CD4-positive, alpha-beta memory T cell (primary cell): ENCODE data around the gene MLPH. TPM values are rescaled to one million over a fixed set of nuclear protein-coding genes. Genes with fewer than 3 reads are reported as not detected.

Experiments
- CTCF ChIA-PET: fragments of 350-600 bp; sonication (Branson Sonifier 250); formaldehyde crosslinking; loops from one replicate; lab custom pipeline; 2021; ENCODE audit warnings: inconsistent platforms; ENCODE audit not compliant: partially characterized antibody; lab: Charles Lee
- POLR2A ChIA-PET: fragments of 350-600 bp; sonication (Branson Sonifier 250); formaldehyde crosslinking; loops from one replicate; lab custom pipeline; 2021; ENCODE audit not compliant: partially characterized antibody; lab: Charles Lee
- DNase-seq, 5 donors: peaks; one replicate each; pipeline versions ENCODE4 v3.0.0 to v3.0.0-alpha.2; 2020 to 2022; ENCODE audit warnings: mixed read lengths in 1 of 5
- H3K27ac ChIP-seq: one replicate; pipeline ENCODE4 v1.7.0; 2013; ENCODE audit warnings: low read depth, low read length
- H3K27me3 ChIP-seq: 2 replicates; pipeline ENCODE4 v1.7.0; 2013; ENCODE audit warnings: mild to moderate bottlenecking, low read length, moderate library complexity; ENCODE audit not compliant: insufficient read depth
- H3K36me3 ChIP-seq: 2 replicates; pipeline ENCODE4 v1.7.0; 2013; ENCODE audit warnings: mild to moderate bottlenecking, low read length, moderate library complexity; ENCODE audit not compliant: insufficient read depth
- H3K4me1 ChIP-seq: 2 replicates; pipeline ENCODE4 v1.7.0; 2013; ENCODE audit warnings: mild to moderate bottlenecking, low read length, moderate library complexity; ENCODE audit not compliant: insufficient read depth
- H3K4me3 ChIP-seq, 2 donors: one replicate each; pipeline ENCODE4 v1.7.0; 2013; ENCODE audit warnings: low read length in 2 of 2, mild to moderate bottlenecking in 1 of 2
- H3K9me3 ChIP-seq, 2 donors: one replicate each; pipeline ENCODE4 v1.7.0; 2013; ENCODE audit warnings: low read length in 2 of 2, control low read depth in 1 of 2; ENCODE audit not compliant: control insufficient read depth in 1 of 2
- H3K27ac Mint-ChIP-seq, 7 donors: one replicate each; pipeline ENCODE4 v1.8.0; 2020 to 2021; ENCODE audit warnings: mixed read lengths in 7 of 7, mild to moderate bottlenecking in 6 of 7, inconsistent platforms in 3 of 7, moderate library complexity in 3 of 7
- H3K27me3 Mint-ChIP-seq, 2 donors: one replicate each; pipeline ENCODE4 v1.8.0; 2020 to 2021; ENCODE audit warnings: mixed read lengths in 2 of 2
- H3K36me3 Mint-ChIP-seq, 2 donors: one replicate each; pipeline ENCODE4 v1.8.0; 2020 to 2021; ENCODE audit warnings: mixed read lengths in 2 of 2, inconsistent platforms in 1 of 2, mild to moderate bottlenecking in 1 of 2
- H3K4me1 Mint-ChIP-seq, 4 donors: one replicate each; pipeline ENCODE4 v1.8.0; 2020 to 2021; ENCODE audit warnings: mixed read lengths in 4 of 4, mild to moderate bottlenecking in 1 of 4
- H3K4me3 Mint-ChIP-seq, 8 donors: one replicate each; pipeline ENCODE4 v1.8.0; 2020 to 2021; ENCODE audit warnings: mixed read lengths in 8 of 8, mild to moderate bottlenecking in 7 of 8, moderate library complexity in 6 of 8, inconsistent platforms in 3 of 8
- H3K9me3 Mint-ChIP-seq, 8 donors: one replicate each; pipeline ENCODE4 v1.8.0; 2020 to 2021; ENCODE audit warnings: mixed read lengths in 8 of 8, mild to moderate bottlenecking in 5 of 8, inconsistent platforms in 3 of 8, moderate library complexity in 1 of 8
- intact Hi-C: fragments of 100-400 bp; cut with micrococcal nuclease; formaldehyde crosslinking; loops from one replicate; pipeline ENCODE4 v1.15.1; 2023
- polyA plus RNA-seq, 2 donors: library from polyadenylated mRNA; unstranded; fragments of 300-500 nt; fragmentation: Illumina TruSeq; gene quantifications; one replicate each; pipeline ENCODE4 v1.2.3, GENCODE V29; 2021
- total RNA-seq, 2 experiments: library from RNA; stranded (reverse); gene quantifications; one replicate each; pipeline ENCODE4 v1.2.3, GENCODE V29; 2021

The MLPH gene
- total and polyA plus RNA-seq, 4 experiments from 2014 or later: not detected

- no peak for DNase-seq
- Histone ChIP-seq H3K27me3 (peaks cover 4% of the 10 kb centered on the region), H3K4me3 (no peak overlapping the region), H3K9me3 (no peaks in the 10 kb centered on the region), H3K27ac (no peak overlapping the region), H3K4me1 (no peaks in the 10 kb centered on the region), H3K36me3 (no peaks in the 10 kb centered on the region)
- Mint-ChIP-seq H3K27ac (no peak overlapping the region), H3K4me1 (no peaks in the 10 kb centered on the region), H3K9me3 (no peaks in the 10 kb centered on the region), H3K4me3 (peak overlapping the region in 1 of 8 donors; percentile 12), H3K36me3 (no peaks in the 10 kb centered on the region), H3K27me3 (peaks cover 11 to 28% of the 10 kb centered on the region in 2 donors)
- CTCF ChIA-PET: interaction anchor here (1.0 to 3.2 kb wide), 2 partner anchors 10 to 81 kb away, joined by 3 to 16 read pairs; no protein-coding TSS in a partner anchor
- POLR2A ChIA-PET: interaction anchor here (0.6 kb wide), 1 partner anchor 75 kb away, joined by 3 read pairs; no protein-coding TSS in a partner anchor
- intact Hi-C loops: no loop called here
Measured at GRCh38 chr2:237501892-237502513, 15.0 kb downstream of the MLPH start.

DNA sequence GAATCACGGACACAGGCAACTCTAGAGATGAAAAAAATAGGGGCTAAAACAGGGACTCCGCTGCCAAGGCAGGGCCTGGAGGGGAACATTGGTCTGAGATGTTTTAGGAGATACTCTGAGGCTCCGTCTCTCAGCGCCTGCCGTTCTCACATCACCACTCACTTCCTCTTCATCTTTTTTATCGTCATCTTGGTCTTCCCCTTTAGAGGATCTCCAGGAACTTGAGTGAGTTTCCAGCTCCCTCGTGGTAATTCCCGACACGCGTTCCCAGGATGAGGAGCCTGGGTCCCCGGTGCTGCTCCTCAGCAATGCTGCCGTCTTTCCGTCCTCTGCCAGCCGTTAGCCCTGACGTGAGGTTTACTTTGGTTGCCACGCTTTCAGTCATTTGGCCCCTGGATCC, 16.1 kb downstream of the MLPH start:
- Histone ChIP-seq H3K27ac (no peak overlapping the region), H3K9me3 (no peaks in the 10 kb centered on the region), H3K27me3 (peaks cover 4% of the 10 kb centered on the region), H3K4me1 (no peaks in the 10 kb centered on the region), H3K36me3 (no peaks in the 10 kb centered on the region), H3K4me3 (no peak overlapping the region)
- H3K4me1 Mint-ChIP-seq: no peaks in the 10 kb centered on the region
- H3K27me3 Mint-ChIP-seq: peaks cover 11 to 30% of the 10 kb centered on the region in 2 donors
- no peak overlapping the region for H3K4me3 Mint-ChIP-seq
- H3K36me3 Mint-ChIP-seq: no peaks in the 10 kb centered on the region
- H3K9me3 Mint-ChIP-seq: no peaks in the 10 kb centered on the region
- CTCF ChIA-PET: interaction anchor here (2.5 kb wide), 1 partner anchor 10 kb away, joined by 8 read pairs; no protein-coding TSS in a partner anchor
- intact Hi-C loops: no loop called here
- POLR2A ChIA-PET: no interaction called here
- no peak for DNase-seq
- H3K27ac Mint-ChIP-seq: no peak overlapping the region

DNA sequence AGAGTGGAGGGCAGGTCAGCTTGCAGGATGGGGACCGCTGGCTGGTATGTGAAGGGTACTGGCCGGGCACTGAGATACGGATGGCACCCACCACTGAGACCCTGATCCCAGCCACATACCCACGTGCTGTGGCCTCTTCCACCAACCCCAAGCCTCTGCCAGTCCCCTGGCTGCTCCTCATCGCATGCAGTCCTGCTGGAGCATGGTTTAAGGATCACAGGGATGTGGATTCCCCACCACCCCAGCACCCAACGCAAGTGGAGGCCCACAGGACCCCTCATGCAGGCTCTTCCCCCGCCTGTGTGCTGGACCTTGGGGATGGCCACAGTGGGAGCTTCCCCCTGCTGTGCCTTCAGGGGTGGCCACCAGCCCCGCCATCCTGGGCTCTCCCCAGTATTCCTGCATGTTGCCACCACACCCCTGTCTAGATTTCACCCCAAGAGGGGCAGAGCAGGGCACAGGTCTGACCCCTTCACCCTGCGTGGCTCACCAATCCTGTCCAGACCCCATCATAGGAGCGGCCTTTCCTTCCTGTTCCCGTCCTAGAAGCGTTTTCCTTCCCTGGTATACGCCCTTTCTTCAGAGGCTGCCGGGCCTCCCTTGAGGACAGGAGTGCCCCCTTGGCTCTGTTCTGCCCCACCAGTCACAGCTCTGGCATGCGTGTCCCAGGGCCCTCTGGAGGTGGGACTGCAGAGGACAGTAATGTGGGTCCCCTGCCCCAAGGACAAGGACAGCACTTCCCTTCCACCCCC, 18.3 kb downstream of the MLPH start:
- H3K9me3 Mint-ChIP-seq: no peaks in the 10 kb centered on the region
- CTCF ChIA-PET: interaction anchor here (2.5 kb wide), 1 partner anchor 7 kb away, joined by 8 read pairs; no protein-coding TSS in a partner anchor
- POLR2A ChIA-PET: no interaction called here
- no peak overlapping the region for H3K27ac Mint-ChIP-seq
- no peak overlapping the region for H3K27ac ChIP-seq
- no peaks in the 10 kb centered on the region for H3K9me3 ChIP-seq
- DNase-seq: no peak
- no peak overlapping the region for H3K4me3 ChIP-seq
- no peaks in the 10 kb centered on the region for H3K4me1 ChIP-seq
- H3K27me3 ChIP-seq: peaks cover 4% of the 10 kb centered on the region
- H3K36me3 ChIP-seq: no peaks in the 10 kb centered on the region
- H3K36me3 Mint-ChIP-seq: no peaks in the 10 kb centered on the region
- intact Hi-C loops: no loop called here
- no peaks in the 10 kb centered on the region for H3K4me1 Mint-ChIP-seq
- H3K4me3 Mint-ChIP-seq: no peak overlapping the region
- peaks cover 9 to 22% of the 10 kb centered on the region in 2 donors for H3K27me3 Mint-ChIP-seq

DNA sequence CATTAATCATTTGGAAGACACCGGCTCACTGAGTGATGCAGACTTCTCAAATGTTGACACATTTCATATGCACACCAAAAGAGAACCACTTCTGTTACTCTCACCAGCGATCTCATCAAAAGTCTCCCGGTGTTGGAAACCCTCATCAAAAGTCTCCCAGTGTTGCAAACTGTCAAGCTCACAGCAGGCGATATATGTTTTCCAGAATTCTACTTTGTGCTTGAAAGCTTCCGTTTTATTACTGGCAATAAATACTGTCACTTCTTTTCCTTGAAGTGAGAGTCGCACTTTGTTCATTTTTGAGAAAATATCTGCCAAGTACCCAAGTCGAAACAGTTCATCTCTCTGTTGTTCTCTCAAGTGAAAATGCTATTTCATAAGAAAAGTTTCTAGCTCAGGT, 20.5 kb downstream of the MLPH start:
- Mint-ChIP-seq H3K27ac (no peak overlapping the region), H3K36me3 (no peaks in the 10 kb centered on the region), H3K4me3 (no peak overlapping the region), H3K27me3 (peaks cover 0 to 12% of the 10 kb centered on the region in 2 donors), H3K4me1 (no peaks in the 10 kb centered on the region), H3K9me3 (no peaks in the 10 kb centered on the region)
- Histone ChIP-seq H3K4me3 (no peak overlapping the region), H3K36me3 (no peaks in the 10 kb centered on the region), H3K4me1 (no peaks in the 10 kb centered on the region), H3K9me3 (no peaks in the 10 kb centered on the region), H3K27ac (no peak overlapping the region), H3K27me3 (no peaks in the 10 kb centered on the region)
- DNase-seq: no peak
- CTCF ChIA-PET: interaction anchor here (1.3 to 10.3 kb wide), 2 partner anchors 64 to 238 kb away, joined by 3 to 158 read pairs; no protein-coding TSS in a partner anchor
- POLR2A ChIA-PET: no interaction called here
- intact Hi-C loops: no loop called here

DNA sequence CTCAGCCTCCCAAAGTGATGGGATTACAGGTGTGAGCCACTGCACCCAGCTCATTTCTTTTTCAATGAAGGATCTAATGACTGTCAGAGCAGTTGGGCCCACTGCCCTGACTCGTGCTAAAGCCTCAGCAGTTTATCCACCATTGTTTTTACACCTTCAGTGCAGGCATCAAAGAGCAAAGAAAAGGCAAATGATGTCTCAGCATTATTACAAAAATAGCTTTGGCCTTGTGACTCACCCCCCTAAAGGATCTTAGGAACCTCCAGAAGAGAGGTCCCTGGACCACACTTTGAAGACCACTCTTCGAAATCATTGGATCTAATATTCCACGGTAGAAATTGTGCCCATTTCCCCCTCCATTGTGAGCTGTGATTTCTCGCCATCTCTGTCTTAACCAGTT, 21.3 kb downstream of the MLPH start:
- H3K27me3 Mint-ChIP-seq: peaks cover 0 to 12% of the 10 kb centered on the region in 2 donors
- peak overlapping the region in 1 of 7 donors; percentile 68 for H3K27ac Mint-ChIP-seq
- Histone ChIP-seq H3K4me3 (no peak overlapping the region), H3K9me3 (no peaks in the 10 kb centered on the region), H3K4me1 (no peaks in the 10 kb centered on the region), H3K27ac (no peak overlapping the region), H3K36me3 (no peaks in the 10 kb centered on the region), H3K27me3 (no peaks in the 10 kb centered on the region)
- no peak overlapping the region for H3K4me3 Mint-ChIP-seq
- H3K36me3 Mint-ChIP-seq: no peaks in the 10 kb centered on the region
- ChIA-PET CTCF (interaction anchor here (1.1 to 10.3 kb wide), 3 partner anchors 25 to 237 kb away, joined by 3 to 158 read pairs (median 3); no protein-coding TSS in a partner anchor), POLR2A (no interaction called here)
- intact Hi-C loops: no loop called here
- H3K9me3 Mint-ChIP-seq: no peaks in the 10 kb centered on the region
- no peak for DNase-seq
- no peaks in the 10 kb centered on the region for H3K4me1 Mint-ChIP-seq

- H3K4me3 ChIP-seq: no peak overlapping the region
- POLR2A ChIA-PET: no interaction called here
- Mint-ChIP-seq H3K27me3 (peaks cover 0 to 12% of the 10 kb centered on the region in 2 donors), H3K36me3 (no peaks in the 10 kb centered on the region), H3K4me3 (no peak overlapping the region), H3K9me3 (no peaks in the 10 kb centered on the region), H3K27ac (no peak overlapping the region), H3K4me1 (no peaks in the 10 kb centered on the region)
- H3K9me3 ChIP-seq: no peaks in the 10 kb centered on the region
- H3K27me3 ChIP-seq: no peaks in the 10 kb centered on the region
- DNase-seq: no peak
- no peaks in the 10 kb centered on the region for H3K4me1 ChIP-seq
- intact Hi-C loops: no loop called here
- no peak overlapping the region for H3K27ac ChIP-seq
- no peaks in the 10 kb centered on the region for H3K36me3 ChIP-seq
- CTCF ChIA-PET: interaction anchor here (1.1 to 10.3 kb wide), 2 partner anchors 24 to 63 kb away, joined by 3 to 158 read pairs; no protein-coding TSS in a partner anchor
Measured at GRCh38 chr2:237509151-237509550, 22.1 kb downstream of the MLPH start.

DNA sequence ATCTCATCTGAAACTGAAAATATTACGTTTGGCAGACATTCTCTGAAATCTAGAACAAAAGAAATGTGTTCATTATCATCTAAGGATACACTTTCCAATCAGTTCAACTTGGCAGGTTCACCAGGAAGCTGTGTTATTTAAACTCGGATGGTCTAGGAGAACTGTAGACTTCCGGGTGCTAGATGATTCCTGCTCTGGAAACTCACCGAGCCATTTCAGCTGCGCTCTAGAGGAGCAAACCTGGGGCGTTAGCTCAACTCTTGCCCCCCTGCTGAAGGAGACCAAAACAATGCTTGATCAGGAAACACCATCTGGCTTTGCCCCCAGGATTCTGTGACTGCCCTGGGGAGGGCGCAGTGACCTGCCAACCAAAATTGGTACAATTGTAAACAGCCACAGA, 22.9 kb downstream of the MLPH start:
- DNase-seq: no peak
- Mint-ChIP-seq H3K27me3 (peaks cover 0 to 12% of the 10 kb centered on the region in 2 donors), H3K27ac (no peak overlapping the region), H3K9me3 (no peaks in the 10 kb centered on the region), H3K4me3 (no peak overlapping the region), H3K36me3 (no peaks in the 10 kb centered on the region), H3K4me1 (no peaks in the 10 kb centered on the region)
- ChIA-PET POLR2A (no interaction called here), CTCF (interaction anchor here (10.3 kb wide), 1 partner anchor 62 kb away, joined by 158 read pairs; no protein-coding TSS in a partner anchor)
- H3K27ac ChIP-seq: no peak overlapping the region
- H3K27me3 ChIP-seq: no peaks in the 10 kb centered on the region
- H3K36me3 ChIP-seq: no peaks in the 10 kb centered on the region
- no peaks in the 10 kb centered on the region for H3K4me1 ChIP-seq
- intact Hi-C loops: no loop called here
- H3K9me3 ChIP-seq: no peaks in the 10 kb centered on the region
- H3K4me3 ChIP-seq: no peak overlapping the region
